Astrocyte of the spinal cord (primary cell): ENCODE measurements around the gene LMAN1L.

Source experiments
- DNase-seq: peaks from one replicate; pipeline ENCODE4 v3.0.0; 2011; ENCODE audit warnings: low read depth, low spot score
- H3K4me3 ChIP-seq: 2 replicates; pipeline ENCODE4 v1.5.1; 2011; ENCODE audit warnings: low read depth, mild to moderate bottlenecking, low read length, moderate library complexity
- CTCF ChIP-seq: IDR thresholded peaks from 2 replicates; pipeline ENCODE4 v1.5.1; 2012; ENCODE audit warnings: low read depth, mild to moderate bottlenecking, low read length, inconsistent platforms
- in situ Hi-C: cut with HindIII; loops from 2 replicates; pipeline ENCODE4 v1.10.0; 2017; ENCODE audit warnings: low sequenced_read_pairs

The LMAN1L gene

GRCh38 chr15:74851960-74852359 lies 39.3 kb downstream of the LMAN1L start:
- TF ChIP-seq CTCF = no peak
- no peak overlapping the region for H3K4me3 ChIP-seq
- in situ Hi-C loops = no loop called here
- no peak for DNase-seq

- DNase-seq = no peak
- in situ Hi-C loops = no loop called here
- no peak for TF ChIP-seq CTCF
- H3K4me3 ChIP-seq = no peak overlapping the region
Measured at GRCh38 chr15:74854453-74855022, 41.9 kb downstream of the LMAN1L start.

- TF ChIP-seq CTCF = no peak
- no peak overlapping the region for H3K4me3 ChIP-seq
- in situ Hi-C loops = no loop called here
- DNase-seq = no peak
Measured at GRCh38 chr15:74855857-74856256, 43.2 kb downstream of the LMAN1L start.

- H3K4me3 ChIP-seq = no peak overlapping the region
- no peak for TF ChIP-seq CTCF
- in situ Hi-C loops = no loop called here
- DNase-seq = no peak
Measured at GRCh38 chr15:74856537-74856936, 43.9 kb downstream of the LMAN1L start.

GRCh38 chr15:74857082-74857655 lies 44.5 kb downstream of the LMAN1L start:
- TF ChIP-seq CTCF = no peak
- DNase-seq = no peak
- H3K4me3 ChIP-seq = no peak overlapping the region
- in situ Hi-C loops = no loop called here

GRCh38 chr15:74857671-74858368 lies 45.2 kb downstream of the LMAN1L start:
- DNase-seq = no peak
- H3K4me3 ChIP-seq = no peak overlapping the region
- no peak for TF ChIP-seq CTCF
- in situ Hi-C loops = no loop called here
